B cell (primary cell): ENCODE results near the gene TRAM2. TPM values are rescaled to one million over a fixed set of nuclear protein-coding genes. Genes with fewer than 3 reads are reported as not detected.

ENCODE experiments used
- ATAC-seq: fragments of 200-7000 bp; cut with Tn5 transposase; one replicate; pipeline ENCODE4 v1.10.0; 2021; ENCODE audit warnings: low read depth, mild to moderate bottlenecking, moderate number of reproducible peaks, moderate library complexity
- CTCF ChIA-PET: fragments of 350-600 bp; sonication (Branson Sonifier 250); formaldehyde crosslinking; loops from one replicate; lab custom pipeline; 2021; ENCODE audit warnings: antibody characterized with exemption, inconsistent platforms; lab: Charles Lee
- POLR2A ChIA-PET: fragments of 350-600 bp; sonication (Branson Sonifier 250); formaldehyde crosslinking; loops from one replicate; lab custom pipeline; 2021; ENCODE audit warnings: antibody characterized with exemption; lab: Charles Lee
- DNase-seq: peaks from one replicate; pipeline ENCODE4 v3.0.0; 2013
- H2AFZ ChIP-seq: 2 replicates; pipeline ENCODE4 v1.6.1; 2012; ENCODE audit warnings: mild to moderate bottlenecking, low read depth, low read length; ENCODE audit not compliant: insufficient read depth, poor library complexity, severe bottlenecking
- H3K27ac ChIP-seq, 2 donors: 1 replicate in 1 of 2; 2 replicates in 1 of 2; pipeline ENCODE4 v1.5.1; 2012 to 2013; ENCODE audit warnings: low read length in 2 of 2, mild to moderate bottlenecking in 2 of 2, moderate library complexity in 1 of 2
- H3K27me3 ChIP-seq, 4 experiments: fragments of 200-600 bp in 1 of 4; sonication (generic) in 1 of 4; replicated peaks in 1 of 4; 1 replicate in 2 of 4; 2 replicates in 2 of 4; pipeline versions ENCODE4 v1.6.1 to v1.7.0; 2013 to 2016; ENCODE audit warnings: low read length in 3 of 4, mild to moderate bottlenecking in 2 of 4, mixed read lengths in 1 of 4, moderate library complexity in 1 of 4; ENCODE audit not compliant: insufficient read depth in 4 of 4, control insufficient read depth in 3 of 4; ENCODE audit errors: control extremely low read depth in 1 of 4
- H3K36me3 ChIP-seq, 2 experiments: replicated peaks in 1 of 2; 1 replicate in 1 of 2; 2 replicates in 1 of 2; pipeline versions ENCODE4 v1.6.1 to v1.7.1; 2013; ENCODE audit warnings: low read length in 1 of 2; ENCODE audit not compliant: insufficient read depth in 2 of 2, control insufficient read depth in 1 of 2; ENCODE audit errors: control extremely low read depth in 1 of 2, extremely low read depth in 1 of 2
- H3K4me1 ChIP-seq, 2 donors: fragments of 200-600 bp in 1 of 2; sonication (generic) in 1 of 2; 1 replicate in 1 of 2; 2 replicates in 1 of 2; pipeline versions ENCODE4 v1.5.1 to v1.6.1; 2013 to 2017; ENCODE audit warnings: low read length in 2 of 2; ENCODE audit not compliant: control insufficient read depth in 2 of 2, insufficient read depth in 2 of 2
- H3K4me2 ChIP-seq: replicated peaks from 2 replicates; pipeline ENCODE3; 2012; ENCODE audit warnings: mild to moderate bottlenecking, low read depth, low read length; ENCODE audit not compliant: poor library complexity, severe bottlenecking
- H3K4me3 ChIP-seq, 5 experiments: fragments of 200-600 bp in 1 of 5; sonication (generic) in 1 of 5; 1 replicate in 3 of 5; 2 replicates in 2 of 5; pipeline versions ENCODE4 v1.5.1 to v1.7.0; 2011 to 2016; ENCODE audit warnings: low read length in 4 of 5, mild to moderate bottlenecking in 4 of 5, low read depth in 2 of 5, control low read depth in 1 of 5, moderate library complexity in 1 of 5; ENCODE audit not compliant: insufficient read depth in 1 of 5; ENCODE audit errors: control extremely low read depth in 1 of 5, extremely low read depth in 1 of 5
- H3K79me2 ChIP-seq: fragments of 200-600 bp; sonication (generic); one replicate; pipeline ENCODE4 v1.6.0; 2016; ENCODE audit warnings: low read length; ENCODE audit not compliant: control insufficient read depth, insufficient read depth
- H3K9ac ChIP-seq: fragments of 200-600 bp; sonication (generic); 2 replicates; pipeline ENCODE4 v1.6.1; 2017; ENCODE audit warnings: mild to moderate bottlenecking, low read length, moderate library complexity
- H3K9me3 ChIP-seq, 3 donors: one replicate each; pipeline versions ENCODE4 v1.6.1 to v1.7.1; 2013; ENCODE audit warnings: low read length in 2 of 3; ENCODE audit not compliant: control insufficient read depth in 2 of 3, insufficient read depth in 1 of 3; ENCODE audit errors: control extremely low read depth in 1 of 3
- H4K20me1 ChIP-seq: 2 replicates; pipeline ENCODE4 v1.6.0; 2012; ENCODE audit warnings: mild to moderate bottlenecking, low read length; ENCODE audit not compliant: insufficient read depth, control insufficient read depth, poor library complexity, severe bottlenecking
- H3K27ac Mint-ChIP-seq: one replicate; pipeline ENCODE4 v1.8.0; 2021; ENCODE audit warnings: mixed read lengths
- H3K27me3 Mint-ChIP-seq: one replicate; pipeline ENCODE4 v1.8.0; 2021; ENCODE audit warnings: mixed read lengths
- H3K4me1 Mint-ChIP-seq: one replicate; pipeline ENCODE4 v1.8.0; 2021; ENCODE audit warnings: mixed read lengths
- H3K4me3 Mint-ChIP-seq: one replicate; pipeline ENCODE4 v1.8.0; 2021; ENCODE audit warnings: mixed read lengths
- H3K9me3 Mint-ChIP-seq: one replicate; pipeline ENCODE4 v1.8.0; 2022; ENCODE audit warnings: mixed read lengths; ENCODE audit not compliant: insufficient read depth
- CTCF ChIP-seq: fragments of 200-600 bp; IDR thresholded peaks from one replicate; pipeline ENCODE4 v1.8.0; 2022; ENCODE audit warnings: antibody characterized with exemption, mild to moderate bottlenecking
- EZH2 ChIP-seq: IDR thresholded peaks from 2 replicates; pipeline ENCODE4 v1.6.1; 2012; ENCODE audit warnings: borderline replicate concordance, low read depth, mild to moderate bottlenecking, moderate library complexity, low read length; ENCODE audit not compliant: insufficient read depth, poor library complexity, severe bottlenecking
- WGBS: methylation state at CpG from one replicate; pipeline ENCODE4 v1.1.5; 2013; ENCODE audit warnings: missing lambda C conversion rate; ENCODE audit not compliant: insufficient coverage; 5-methylcytosine and 5-hydroxymethylcytosine counted together
- intact Hi-C: fragments of 100-400 bp; cut with micrococcal nuclease; formaldehyde crosslinking; loops from one replicate; pipeline ENCODE4 v1.10.0; 2022
- polyA plus RNA-seq: library from polyadenylated mRNA; depleted of rRNA; stranded (reverse); fragments of >200 nt; gene quantifications from 2 replicates; pipeline ENCODE4 v1.2.3, GENCODE V29; 2012
- total RNA-seq, 2 donors: library from RNA; stranded (reverse); fragments of 120-200 nt in 1 of 2; gene quantifications; 1 replicate in 1 of 2; 2 replicates in 1 of 2; pipeline versions ENCODE4 v1.2.3 to v1.2.4, GENCODE V29; 2013 to 2022

TRAM2 gene
- total and polyA plus RNA-seq, 2 donors (not counting 1 experiment from before 2014, with no cell fraction given): 9.0 to 13.3 TPM

- ChIA-PET CTCF (no interaction called here), POLR2A (no interaction called here)
- H3K4me1 Mint-ChIP-seq: peaks cover 1% of the 10 kb centered on the region
- H3K27me3 Mint-ChIP-seq: peaks cover 5% of the 10 kb centered on the region
- H3K4me3 Mint-ChIP-seq: no peak overlapping the region
- no peak overlapping the region for H3K27ac ChIP-seq
- H3K9me3 ChIP-seq: no peaks in the 10 kb centered on the region
- ATAC-seq (no peak), DNase-seq (no peak)
- TF ChIP-seq CTCF (no peak), EZH2 (no peak)
- H3K4me2 ChIP-seq: no peak overlapping the region
- H2AFZ ChIP-seq: no peak overlapping the region
- no peak overlapping the region for H3K9ac ChIP-seq
- H3K27ac Mint-ChIP-seq: no peak overlapping the region
- H4K20me1 ChIP-seq: no peaks in the 10 kb centered on the region
- H3K4me1 ChIP-seq: peaks cover 0 to 2% of the 10 kb centered on the region in 2 donors
- no peak overlapping the region for H3K4me3 ChIP-seq
- H3K36me3 ChIP-seq: no peaks in the 10 kb centered on the region
- WGBS: 95% methylated on average over 2 of the region's 3 CpGs
- peaks cover 6% of the 10 kb centered on the region for H3K9me3 Mint-ChIP-seq
- no peaks in the 10 kb centered on the region for H3K79me2 ChIP-seq
- intact Hi-C loops: no loop called here
- peaks cover 0 to 9% (median 0%) of the 10 kb centered on the region in 4 experiments for H3K27me3 ChIP-seq
These were observed 26.3 kb upstream of the TRAM2 start for GRCh38 chr6:52603000-52603795.

GRCh38 chr6:52598824-52599190, 21.9 kb upstream of the TRAM2 start:
- Histone ChIP-seq H3K4me2 (no peak overlapping the region), H3K9me3 (no peaks in the 10 kb centered on the region), H2AFZ (no peak overlapping the region), H3K4me3 (no peak overlapping the region), H3K4me1 (peaks cover 6 to 26% of the 10 kb centered on the region in 2 donors), H3K9ac (no peak overlapping the region), H3K36me3 (no peaks in the 10 kb centered on the region), H3K27ac (no peak overlapping the region), H4K20me1 (no peaks in the 10 kb centered on the region), H3K79me2 (no peaks in the 10 kb centered on the region), H3K27me3 (no peaks in the 10 kb centered on the region)
- peaks cover 19% of the 10 kb centered on the region for H3K4me1 Mint-ChIP-seq
- H3K27me3 Mint-ChIP-seq: peaks cover 5% of the 10 kb centered on the region
- H3K4me3 Mint-ChIP-seq: no peak overlapping the region
- ATAC-seq: no peak
- intact Hi-C loops: loop anchor here (1.0 kb wide), 1 partner anchor 183 kb away; no protein-coding TSS in a partner anchor
- DNase-seq: no peak
- POLR2A ChIA-PET: no interaction called here
- CTCF ChIA-PET: interaction anchor here (0.8 to 5.9 kb wide), 5 partner anchors 8 to 198 kb away, joined by 3 to 52 read pairs (median 5); no protein-coding TSS in a partner anchor
- no peak overlapping the region for H3K27ac Mint-ChIP-seq
- WGBS: 83% methylated on average over 2 of the region's 2 CpGs
- H3K9me3 Mint-ChIP-seq: no peaks in the 10 kb centered on the region
- no peak for TF ChIP-seq CTCF
- no peak for TF ChIP-seq EZH2
